ENCODE data around the gene GOT1. TPM values are rescaled to one million over a fixed set of nuclear protein-coding genes. Genes with fewer than 3 reads are reported as not detected.

Gene GOT1
- total RNA-seq, 4 donors from 2014 or later: 19.3 to 57.3 (median 36.7) TPM

- Histone ChIP-seq H3K27ac (no peak overlapping the region), H3K4me3 (replicated peaks in 1 of 3) (no peak overlapping the region), H3K9me3 (no peaks in the 10 kb centered on the region), H3K27me3 (no peaks in the 10 kb centered on the region), H3K36me3 (no peaks in the 10 kb centered on the region), H3K4me1 (peaks cover 3 to 4% of the 10 kb centered on the region in 2 donors)
- DNase-seq: no peak
- WGBS, 2 donors: 34 to 35% methylated on average over 5 of the region's 5 CpGs
- intact Hi-C loops (cut with DNase I): no loop called here
- TF ChIP-seq CTCF (IDR thresholded peaks at IDR 0.05): peak in 5 of 6 experiments; percentile 27 to 61 (median 53)
- no peak for TF ChIP-seq POLR2A (IDR thresholded peaks at IDR 0.05)
Measured at GRCh38 chr10:99435986-99436638, 5.7 kb upstream of the GOT1 start.

- WGBS, 2 donors: 26 to 31% methylated on average over 1 of the region's 1 CpG
- H3K4me1 ChIP-seq: peaks cover 8 to 13% of the 10 kb centered on the region in 2 donors
- intact Hi-C loops (cut with DNase I): loop anchor here (5.0 kb wide), 2 partner anchors 41 to 179 kb away; no protein-coding TSS in a partner anchor
- no peak overlapping the region for H3K27ac ChIP-seq
- no peaks in the 10 kb centered on the region for H3K9me3 ChIP-seq
- no peaks in the 10 kb centered on the region for H3K27me3 ChIP-seq
- H3K36me3 ChIP-seq: no peaks in the 10 kb centered on the region
- DNase-seq: peak in 1 of 2 donors; percentile 2
- no peak overlapping the region for H3K4me3 ChIP-seq (replicated peaks in 1 of 3)
- TF ChIP-seq CTCF (IDR thresholded peaks at IDR 0.05): peak in 2 of 6 experiments; percentile 12 to 19
- TF ChIP-seq POLR2A (IDR thresholded peaks at IDR 0.05): no peak
Measured at GRCh38 chr10:99433378-99434020, 3.1 kb upstream of the GOT1 start.

GRCh38 chr10:99432881-99433280, 2.5 kb upstream of the GOT1 start:
- Histone ChIP-seq H3K4me1 (peaks cover 8 to 13% of the 10 kb centered on the region in 2 donors), H3K4me3 (replicated peaks in 1 of 3) (no peak overlapping the region), H3K27ac (no peak overlapping the region), H3K27me3 (no peaks in the 10 kb centered on the region), H3K9me3 (no peaks in the 10 kb centered on the region), H3K36me3 (no peaks in the 10 kb centered on the region)
- no peak for DNase-seq
- TF ChIP-seq CTCF (IDR thresholded peaks at IDR 0.05): no peak
- TF ChIP-seq POLR2A (IDR thresholded peaks at IDR 0.05): no peak
- intact Hi-C loops (cut with DNase I): loop anchor here (5.0 kb wide), 2 partner anchors 41 to 179 kb away; no protein-coding TSS in a partner anchor
- WGBS, 2 donors: 81 to 94% methylated on average over 6 of the region's 6 CpGs

- WGBS, 2 donors: 97 to 98% methylated on average over 4 of the region's 4 CpGs
- Histone ChIP-seq H3K27me3 (no peaks in the 10 kb centered on the region), H3K27ac (peak overlapping the region in 1 of 3 donors; percentile 96), H3K36me3 (no peaks in the 10 kb centered on the region), H3K9me3 (no peaks in the 10 kb centered on the region), H3K4me3 (replicated peaks in 1 of 3) (peak overlapping the region in 1 of 3 donors; percentile 59), H3K4me1 (peaks cover 8 to 13% of the 10 kb centered on the region in 2 donors)
- DNase-seq: no peak
- no peak for TF ChIP-seq CTCF (IDR thresholded peaks at IDR 0.05)
- TF ChIP-seq POLR2A (IDR thresholded peaks at IDR 0.05): no peak
- intact Hi-C loops (cut with DNase I): loop anchor here (5.0 kb wide), 2 partner anchors 40 to 180 kb away; no protein-coding TSS in a partner anchor
Measured at GRCh38 chr10:99432047-99432446, 1.6 kb upstream of the GOT1 start.
